Stimulated activated CD4-positive, alpha-beta T cell treated with anti-CD3 and anti-CD28 coated beads, Interleukin-12 subunit alpha, Interleukin-12 subunit beta, amount 100 ng/mL, for 24 hours (primary cell): ENCODE results near the gene ERCC6L2.

Experiments
- DNase-seq, 2 experiments: peaks; one replicate each; pipeline ENCODE4 v3.0.0-alpha.2; 2020; ENCODE audit warnings: low read depth in 2 of 2

ERCC6L2 gene

DNA sequence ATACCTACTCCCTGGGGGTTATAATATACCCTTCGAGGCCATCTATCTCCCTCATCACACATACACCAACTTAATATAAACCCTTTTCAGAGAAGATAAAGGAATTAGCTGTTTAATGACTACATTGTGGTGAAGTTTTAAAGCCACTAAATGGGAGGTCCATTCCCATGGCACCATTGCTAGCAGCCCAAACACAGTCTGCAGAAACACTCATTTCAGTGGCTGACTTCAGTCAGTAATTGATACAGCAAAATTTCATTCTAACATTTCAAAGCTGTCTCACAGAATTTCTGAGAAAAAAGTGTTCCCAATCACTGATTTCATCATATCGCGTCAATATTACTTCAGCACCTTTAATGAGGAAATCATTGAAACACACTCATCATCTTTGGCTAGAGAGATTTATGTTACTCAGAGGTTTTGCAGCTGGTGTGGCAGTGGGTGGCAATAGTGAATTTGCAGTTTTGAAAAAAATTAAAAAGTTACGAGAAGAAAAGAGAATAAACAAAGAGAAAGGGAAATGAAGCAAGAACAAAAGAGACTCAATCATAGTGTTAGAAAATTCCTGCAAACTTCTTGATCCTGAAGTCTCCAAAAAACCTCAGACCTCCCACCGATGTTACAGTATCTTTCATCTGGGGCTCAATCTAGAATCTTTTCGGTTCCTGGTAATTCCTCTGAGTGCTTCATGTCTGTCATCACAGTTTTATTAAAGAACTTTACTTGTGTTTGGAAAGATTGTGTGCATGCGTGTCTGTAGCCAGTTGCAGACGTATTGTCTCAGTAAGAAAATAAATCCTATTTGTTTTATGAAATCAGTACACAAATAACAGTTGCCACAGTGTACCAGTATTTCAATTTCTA is 105.0 kb downstream of the ERCC6L2 start:
- DNase-seq: no peak

DNA sequence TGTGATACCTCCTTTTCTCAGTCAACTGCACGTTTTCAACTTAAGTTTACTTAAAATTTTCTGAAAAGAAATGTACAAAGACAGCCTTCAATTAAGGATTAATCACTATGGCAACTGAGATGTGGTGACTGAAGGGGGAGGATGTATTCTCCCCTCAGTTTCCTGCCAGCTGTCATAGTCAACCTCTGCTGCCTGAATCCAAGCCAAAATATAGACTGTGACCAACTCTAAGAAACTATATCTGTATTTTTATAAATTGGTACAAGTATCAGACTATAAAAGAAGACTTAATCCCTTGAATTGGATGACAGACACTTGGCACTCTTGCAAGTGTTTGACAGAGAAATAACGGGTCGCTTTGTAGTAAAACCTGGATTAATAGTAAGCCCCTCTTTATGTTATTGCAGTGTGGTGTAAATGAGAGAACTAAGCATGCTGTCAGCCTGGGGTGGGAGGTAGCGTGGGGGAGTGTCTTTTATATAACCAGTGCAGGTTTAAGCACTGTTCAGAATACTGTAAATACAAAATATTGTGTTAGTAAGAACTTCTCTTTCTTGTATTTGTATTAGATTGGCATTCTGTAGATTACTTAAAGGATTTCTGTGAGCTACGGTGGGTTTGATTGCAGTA is 106.4 kb downstream of the ERCC6L2 start:
- no peak for DNase-seq

DNA sequence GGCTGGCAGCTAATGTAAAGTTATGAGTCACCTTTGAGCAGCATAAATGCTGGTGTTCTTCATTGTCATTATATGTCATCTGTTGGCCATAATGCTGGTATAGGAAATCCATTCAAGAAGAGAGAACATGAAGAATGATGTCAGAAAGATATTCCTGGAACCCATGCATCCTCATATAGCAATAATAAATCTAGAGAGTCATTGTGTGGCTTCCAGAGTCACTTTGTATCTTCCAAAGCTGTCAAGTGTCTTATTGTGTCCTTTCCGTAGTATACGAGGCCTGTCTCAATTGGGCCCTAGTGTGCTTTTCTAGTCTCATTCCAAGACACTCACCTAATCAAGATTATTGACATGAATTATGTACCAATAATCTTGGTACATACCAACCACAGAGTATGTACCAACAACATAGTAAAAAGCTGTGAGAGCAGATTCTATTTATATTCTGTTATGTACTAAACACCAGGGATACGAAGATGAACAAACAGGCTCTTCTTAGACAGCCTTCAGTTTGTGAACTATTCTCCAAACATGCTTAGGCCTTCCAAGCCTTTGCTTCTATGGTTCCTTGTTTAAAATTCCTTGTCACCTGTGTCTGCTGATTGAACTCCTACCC is 110.1 kb downstream of the ERCC6L2 start:
- no peak for DNase-seq

DNA sequence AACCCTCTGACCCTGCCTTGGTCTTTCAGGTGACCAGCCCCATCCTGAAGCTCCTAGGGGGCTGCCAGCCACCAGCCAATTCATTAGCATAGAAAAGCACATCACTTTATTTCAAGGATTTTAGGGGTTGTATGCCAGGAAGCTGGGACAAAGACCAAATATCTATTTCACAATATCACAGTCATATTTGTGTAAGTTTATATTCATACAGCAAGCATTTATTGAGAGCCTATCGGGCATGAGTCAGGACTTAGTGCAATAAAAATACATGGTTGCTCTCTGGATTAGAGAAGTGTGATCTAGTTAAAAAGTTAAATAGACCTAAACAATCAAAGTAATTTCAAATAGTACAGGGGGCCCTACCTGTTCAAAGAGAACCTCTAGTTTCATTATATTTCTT is 113.8 kb downstream of the ERCC6L2 start:
- DNase-seq: no peak

DNA sequence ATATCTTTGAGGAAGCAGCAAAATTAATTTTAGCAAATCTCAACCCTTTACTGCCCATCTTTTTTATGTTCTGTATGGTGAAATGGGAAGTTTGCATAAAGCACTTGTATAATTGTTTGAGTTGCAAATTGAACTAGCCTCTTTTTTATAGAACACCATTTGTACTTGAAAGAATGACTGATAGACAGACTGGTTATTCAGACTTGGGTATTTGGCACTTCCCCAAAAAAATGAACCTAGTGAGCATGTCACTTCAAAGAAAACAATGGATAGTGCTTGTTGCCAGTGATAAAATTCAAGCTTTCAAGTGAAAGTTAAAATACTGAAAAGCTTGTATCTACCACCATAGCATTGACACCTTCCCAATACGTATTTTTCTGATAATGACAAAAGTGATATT is 115.8 kb downstream of the ERCC6L2 start:
- DNase-seq: no peak

DNA sequence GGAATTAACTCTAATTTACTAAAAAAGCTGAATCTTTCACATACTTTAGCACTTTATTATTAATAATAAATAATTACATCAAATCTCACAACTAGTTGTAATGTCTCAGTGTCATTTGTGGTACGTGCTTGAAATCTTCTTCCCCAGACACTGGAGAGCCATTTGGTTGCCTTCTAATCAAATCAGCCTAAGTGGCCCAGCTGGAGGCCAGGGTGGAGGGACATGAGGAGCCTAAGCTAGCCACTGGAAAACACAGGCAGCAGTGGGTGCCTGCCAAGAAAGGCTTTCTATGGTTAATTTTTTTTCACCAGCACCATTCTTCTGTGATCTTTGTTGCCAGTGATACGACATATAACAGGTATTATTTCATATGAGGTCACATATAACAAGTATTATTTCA is 117.0 kb downstream of the ERCC6L2 start:
- no peak for DNase-seq

DNA sequence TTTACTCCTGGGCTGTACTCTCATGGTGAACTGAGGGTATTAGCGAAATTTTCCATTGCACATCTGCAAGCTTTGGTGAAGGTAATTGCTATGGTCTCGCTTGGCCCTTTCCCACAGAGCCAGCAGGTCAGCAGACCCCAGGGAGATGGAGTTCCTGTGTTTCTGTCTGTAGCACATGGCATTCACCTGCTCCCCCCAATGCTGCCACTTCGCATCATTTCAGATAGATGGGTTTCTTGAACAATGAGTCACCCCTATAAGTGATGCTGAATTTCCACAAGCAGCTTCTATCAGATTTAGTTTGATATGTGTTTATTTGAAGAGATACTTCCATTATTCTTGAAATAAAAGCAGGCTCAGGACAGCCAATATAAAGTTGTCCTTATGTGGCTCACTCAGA is 117.8 kb downstream of the ERCC6L2 start:
- DNase-seq: no peak

DNA sequence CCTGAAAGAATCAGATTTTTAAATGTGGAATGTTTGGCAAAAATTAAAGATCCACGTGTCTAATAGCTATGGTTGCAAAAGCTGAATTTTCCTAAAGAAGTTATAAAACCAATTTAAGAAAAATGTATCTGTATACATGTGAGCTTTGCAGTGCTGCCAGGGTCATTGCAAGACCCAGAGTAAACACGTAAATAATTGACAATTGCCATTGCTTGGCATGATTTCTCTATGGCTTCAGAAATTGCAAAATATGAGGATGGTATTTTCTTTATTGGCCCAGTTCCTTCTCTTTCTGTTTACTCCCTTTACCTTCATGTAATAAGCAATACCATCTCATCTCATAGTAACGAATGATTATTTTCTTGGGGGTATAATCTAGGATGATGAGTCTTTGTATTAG is 123.9 kb downstream of the ERCC6L2 start:
- no peak for DNase-seq

DNA sequence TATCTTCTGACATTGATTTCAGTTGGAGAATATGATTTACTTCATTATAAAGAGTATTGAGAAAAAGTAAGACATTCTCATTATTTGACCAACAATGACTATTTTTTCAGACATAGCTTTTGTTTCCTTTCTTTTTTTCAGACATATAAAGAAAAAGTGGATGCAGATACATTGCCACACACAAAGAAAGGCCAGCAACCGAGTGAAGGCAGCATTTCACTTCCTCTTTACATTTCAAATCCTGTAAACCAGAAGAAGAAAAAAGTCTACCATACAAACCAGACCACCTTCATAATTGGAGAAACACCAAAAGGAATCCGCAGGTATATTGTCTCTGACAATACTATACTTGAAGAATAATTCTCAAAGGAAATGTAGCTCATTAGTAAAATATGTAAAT is 128.9 kb downstream of the ERCC6L2 start:
- no peak for DNase-seq

DNA sequence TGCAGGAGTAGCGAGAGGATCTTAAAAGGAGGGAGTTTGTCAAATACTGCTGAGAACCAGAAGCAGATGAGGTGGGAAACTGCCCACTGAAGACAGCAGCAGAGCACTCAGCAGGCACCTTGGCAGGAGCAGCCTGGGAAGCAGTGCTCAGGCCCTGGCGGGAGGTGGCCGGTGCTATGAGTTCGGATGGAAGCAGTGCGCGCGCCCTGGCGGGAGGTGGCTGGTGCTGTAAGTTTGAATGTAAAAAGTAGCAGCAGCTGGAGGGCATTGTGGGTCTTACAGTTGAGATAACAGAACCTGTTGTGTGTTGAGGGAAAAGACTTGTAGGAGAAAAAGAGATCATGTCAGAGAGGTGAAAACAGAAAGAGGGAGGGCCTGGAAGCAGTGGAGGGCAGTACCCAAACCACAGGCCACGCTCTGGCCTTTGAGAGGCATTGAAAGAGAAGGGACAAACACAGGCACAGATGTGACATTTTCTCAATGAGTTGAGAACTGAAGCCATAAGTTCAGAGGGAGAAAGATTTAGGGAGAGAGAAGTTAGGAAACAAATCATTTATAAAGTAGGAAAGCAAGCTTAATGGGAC is 130.9 kb downstream of the ERCC6L2 start:
- DNase-seq: no peak

DNA sequence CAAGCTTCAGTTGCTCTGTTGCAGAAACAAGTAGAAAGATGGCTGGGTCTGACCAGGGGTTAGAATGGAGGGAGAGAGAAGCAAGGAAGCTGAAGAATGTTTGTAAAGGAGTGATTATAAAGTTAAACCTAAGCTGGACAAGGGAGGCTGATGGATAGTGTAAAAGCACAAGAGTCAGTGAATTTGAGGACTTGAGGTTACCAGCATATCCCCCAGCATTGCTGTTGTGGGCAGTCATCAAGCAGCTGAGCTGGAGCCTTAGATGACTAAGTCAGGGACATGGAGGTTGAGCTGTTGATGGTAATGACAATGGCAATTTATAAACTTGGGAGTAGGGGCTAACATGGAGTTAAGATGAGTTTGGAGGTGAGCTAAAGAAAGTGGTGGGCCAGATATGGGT is 131.5 kb downstream of the ERCC6L2 start:
- DNase-seq: no peak

DNA sequence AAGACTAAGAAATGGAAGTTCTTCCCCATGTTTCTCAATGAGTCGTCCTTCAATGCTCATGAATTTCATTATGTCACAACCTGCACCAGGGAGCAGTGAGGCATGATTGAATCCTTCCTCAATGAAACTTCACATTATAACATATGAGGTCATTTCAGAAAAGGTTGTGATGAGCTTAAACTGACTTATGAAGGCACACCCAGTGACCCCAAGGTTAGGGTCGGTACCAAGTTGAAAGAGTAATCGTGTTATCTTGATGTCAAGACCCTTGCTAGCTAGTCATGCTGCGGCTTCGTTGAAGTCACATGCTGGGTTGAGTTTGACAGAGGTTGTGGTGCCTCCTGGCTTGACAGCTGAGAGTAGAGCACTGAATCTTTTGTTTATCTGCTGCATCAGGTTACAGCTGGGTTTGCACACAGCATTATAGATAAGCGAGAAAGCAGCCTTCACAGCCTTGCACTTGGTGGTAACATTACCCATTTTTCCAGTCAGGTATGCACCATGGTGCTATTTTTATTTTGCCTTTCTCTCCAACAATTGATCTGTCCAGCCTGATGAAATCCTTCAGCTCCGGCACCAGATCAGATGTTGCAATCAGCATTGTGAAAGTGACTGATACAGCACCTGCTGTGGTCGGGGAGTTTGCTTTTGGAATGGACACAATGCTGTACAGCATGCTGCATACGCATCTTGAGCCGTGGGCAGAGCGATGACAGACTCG is 133.2 kb downstream of the ERCC6L2 start:
- no peak for DNase-seq

DNA sequence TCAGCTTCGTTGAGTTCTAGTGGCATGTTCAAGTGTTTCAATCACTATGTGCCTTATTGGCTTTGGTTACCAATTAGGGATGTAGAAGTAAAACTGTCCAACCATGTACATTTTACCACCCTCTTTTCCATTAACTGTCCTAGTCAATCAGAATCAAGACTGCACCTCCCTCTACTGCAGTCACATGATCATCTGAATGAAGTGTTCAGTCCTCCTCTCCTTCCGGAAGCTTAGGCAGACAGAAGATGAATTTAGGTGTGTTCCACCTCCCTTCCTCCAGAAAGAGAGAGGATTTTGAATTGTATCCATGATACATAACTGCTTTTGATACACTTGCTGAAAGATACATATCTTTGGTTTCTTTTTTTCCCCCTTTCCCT is 133.7 kb downstream of the ERCC6L2 start:
- no peak for DNase-seq

DNA sequence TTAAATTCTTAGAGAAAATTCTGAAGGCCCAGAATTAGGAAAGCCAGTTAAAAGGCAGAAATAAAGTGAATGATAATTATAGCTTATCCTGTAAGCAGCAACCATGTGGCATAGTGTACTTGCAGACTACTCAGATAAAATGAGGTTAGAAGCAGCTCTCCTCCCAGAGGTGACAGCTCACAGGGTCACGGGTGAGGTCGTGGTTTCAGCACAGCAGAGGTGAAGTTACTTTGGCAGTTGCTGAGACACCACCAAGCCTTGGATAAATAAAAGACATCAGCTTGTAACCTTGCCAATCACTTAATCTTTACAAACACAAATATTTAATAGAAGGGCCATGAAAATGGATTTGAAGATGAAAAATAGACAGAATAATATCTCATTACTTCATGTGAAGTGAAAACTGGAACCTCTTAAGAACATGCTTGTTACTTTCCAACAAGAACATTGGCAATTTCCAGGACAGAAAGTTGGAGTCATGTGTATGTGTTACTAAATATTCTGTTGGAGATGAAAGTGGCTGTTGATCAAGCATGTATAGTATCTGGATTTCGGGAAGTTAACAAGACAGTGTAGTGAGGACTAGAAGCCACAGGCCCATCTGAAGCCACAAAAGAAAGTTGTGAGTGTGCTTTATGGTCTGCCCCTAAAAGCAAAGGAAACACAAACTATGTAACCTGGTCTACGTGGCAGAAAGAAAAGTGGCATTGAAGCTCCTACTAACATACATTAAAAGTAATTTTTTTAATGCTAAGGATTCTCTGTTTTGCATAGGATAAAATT is 134.4 kb downstream of the ERCC6L2 start:
- DNase-seq: no peak

DNA sequence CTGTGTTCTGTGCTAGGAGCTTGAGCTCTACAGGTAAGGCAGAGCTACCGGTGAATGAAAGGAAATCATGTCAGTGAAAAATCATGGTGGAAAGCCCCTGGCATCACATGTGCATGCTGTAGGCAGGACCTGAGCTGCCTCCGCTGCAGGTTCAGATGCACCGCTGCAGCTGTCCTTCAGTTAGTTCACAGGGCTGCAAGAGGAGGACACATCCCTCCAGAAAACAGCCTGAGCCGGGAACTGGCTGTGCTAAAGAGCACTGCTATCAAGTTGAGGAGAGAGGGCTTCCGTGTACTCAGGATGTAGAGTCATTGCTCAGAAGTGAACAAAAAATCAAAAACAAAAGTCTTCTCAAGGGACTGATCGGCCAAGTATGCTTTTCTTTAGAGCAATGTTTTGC is 138.6 kb downstream of the ERCC6L2 start:
- DNase-seq: peak in 1 of 2 experiments; percentile 29

DNA sequence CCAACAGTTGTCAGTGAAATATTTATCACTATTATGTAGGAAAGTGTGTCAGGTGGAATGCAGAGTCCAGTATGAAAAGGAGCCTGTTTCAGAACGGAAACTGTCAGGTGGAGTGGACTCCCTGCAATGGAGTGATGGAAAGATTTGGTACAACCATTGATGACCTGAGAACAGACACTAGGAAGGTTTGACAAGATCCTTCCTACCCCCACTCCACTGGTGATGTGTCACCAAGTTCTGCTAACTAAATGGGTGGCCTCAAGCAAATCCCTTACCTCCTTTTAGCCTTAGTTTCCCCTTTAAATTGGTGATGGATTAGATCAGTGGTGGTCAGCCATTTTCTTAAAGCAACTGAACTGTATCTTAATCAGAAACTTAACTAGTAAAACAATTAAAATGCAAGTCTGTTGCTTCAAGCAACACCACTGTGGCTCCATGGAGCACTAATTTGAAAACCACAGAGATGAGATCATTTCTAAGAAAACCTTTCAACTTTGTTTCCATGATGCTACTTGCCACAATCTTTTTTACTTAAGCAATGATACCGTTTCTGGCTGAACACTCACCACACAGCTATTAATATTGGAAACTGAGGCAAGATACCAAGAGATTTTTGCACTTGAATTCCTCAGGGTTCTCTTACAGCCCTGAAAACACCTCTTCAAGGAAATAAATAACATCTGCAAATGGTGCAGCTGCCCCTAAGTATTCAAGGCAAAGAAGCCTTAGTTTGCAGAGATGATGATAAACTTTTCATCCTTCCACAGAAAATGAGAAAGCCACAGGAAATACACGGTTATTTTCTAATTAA is 140.6 kb downstream of the ERCC6L2 start:
- DNase-seq: no peak
